ENCODE measurements around the gene RBM12.

- TF ChIP-seq CTCF (optimal IDR thresholded peaks at IDR 0.05 in 1 of 3, IDR thresholded peaks at IDR 0.05 in 1 of 3, conservative IDR thresholded peaks at IDR 0.05 in 1 of 3; ENCODE audit: extremely low read depth in 1 of 3, insufficient read depth in 2 of 3, low read length in 3 of 3) (peak in 1 of 3 experiments; percentile 28), EZH2 (IDR thresholded peaks at IDR 0.05; ENCODE audit: low read length) (no peak)
Measured at GRCh38 chr20:35621560-35621946, 43.1 kb downstream of the RBM12 start.

Data from keratinocyte (primary cell).